HUES64 (cell line): ENCODE measurements around the gene MAP2K3.
"Not testable (repeated sequence)": the region's sequence is repeated elsewhere in the genome, so short reads cannot be mapped to it uniquely, and the experiment has no call there.

Source experiments
- H3K27ac ChIP-seq: 2 replicates; pipeline ENCODE4 v1.7.0; 2013; ENCODE audit warnings: low read depth, low read length, inconsistent platforms
- H3K27me3 ChIP-seq: 2 replicates; pipeline ENCODE4 v1.6.1; 2013; ENCODE audit warnings: mild to moderate bottlenecking, low read length; ENCODE audit not compliant: insufficient read depth
- H3K36me3 ChIP-seq: 2 replicates; pipeline ENCODE4 v1.6.1; 2013; ENCODE audit warnings: mild to moderate bottlenecking, low read length; ENCODE audit not compliant: insufficient read depth
- H3K4me1 ChIP-seq: 2 replicates; pipeline ENCODE4 v1.6.1; 2013; ENCODE audit warnings: mild to moderate bottlenecking, low read length, moderate library complexity; ENCODE audit not compliant: insufficient read depth
- H3K4me3 ChIP-seq: 2 replicates; pipeline ENCODE4 v1.5.1; 2013; ENCODE audit warnings: mild to moderate bottlenecking, low read length, moderate library complexity
- H3K9ac ChIP-seq: 2 replicates; pipeline ENCODE4 v1.6.1; 2013; ENCODE audit warnings: mild to moderate bottlenecking, low read depth, low read length
- H3K9me3 ChIP-seq: 2 replicates; pipeline ENCODE4 v1.6.1; 2013; ENCODE audit warnings: low read depth, low read length; ENCODE audit not compliant: insufficient read depth
- WGBS: fragments of 150-250, 120-280 bp; methylation state at CpG from one replicate; pipeline ENCODE4 v1.1.7; 2013; ENCODE audit warnings: missing lambda C conversion rate; 5-methylcytosine and 5-hydroxymethylcytosine counted together

MAP2K3 gene

DNA sequence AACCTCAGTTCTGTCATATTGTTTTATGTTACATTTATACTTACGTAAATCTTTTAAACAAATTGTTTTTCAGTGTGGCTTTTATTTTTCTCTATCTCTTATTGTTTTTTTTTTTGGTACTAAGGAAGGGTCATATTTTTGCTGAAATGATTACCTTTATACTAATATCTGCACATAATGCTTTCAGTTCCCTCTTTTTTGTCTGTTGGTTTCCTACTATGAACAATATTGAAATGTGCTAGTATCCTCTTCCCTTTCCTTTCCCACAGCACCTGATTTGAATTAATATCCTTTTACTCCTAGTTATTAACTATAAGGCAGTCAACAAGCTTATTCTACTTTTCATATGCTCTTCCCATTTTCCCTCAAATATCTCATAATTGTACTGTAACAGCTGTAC lies 43.4 kb downstream of the MAP2K3 start:
- not testable (repeated sequence) for H3K9ac ChIP-seq, H3K27me3 ChIP-seq, H3K4me3 ChIP-seq, H3K27ac ChIP-seq, H3K9me3 ChIP-seq, H3K36me3 ChIP-seq, H3K4me1 ChIP-seq
- no CpG with 5 or more reads among the region's 1 CpG for WGBS

GRCh38 chr17:21328778-21329177 lies 44.3 kb downstream of the MAP2K3 start:
- not testable (repeated sequence) for H3K27ac ChIP-seq, H3K4me3 ChIP-seq, H3K4me1 ChIP-seq, H3K27me3 ChIP-seq, H3K9me3 ChIP-seq, H3K36me3 ChIP-seq, H3K9ac ChIP-seq
- WGBS, result 90% methylated on average over 1 of the region's 2 CpGs

GRCh38 chr17:21330436-21331160 lies 46.1 kb downstream of the MAP2K3 start:
- Histone ChIP-seq H3K4me1 (no peaks in the 10 kb centered on the region), H3K27ac (no peak overlapping the region), H3K9me3 (0 out of 2 replicates have a peak, but pooled peaks cover 3% of the 10 kb centered on the region), H3K4me3 (no peak overlapping the region), H3K27me3 (no peaks in the 10 kb centered on the region), H3K9ac (no peak overlapping the region), H3K36me3 (no peaks in the 10 kb centered on the region)
- 84% methylated on average over 9 of the region's 9 CpGs for WGBS

- not testable (repeated sequence) for H3K4me1 ChIP-seq, H3K27ac ChIP-seq, H3K27me3 ChIP-seq, H3K36me3 ChIP-seq, H3K4me3 ChIP-seq, H3K9ac ChIP-seq, H3K9me3 ChIP-seq
- 80% methylated on average over 4 of the region's 4 CpGs for WGBS
Observed at GRCh38 chr17:21336541-21337294, 52.2 kb downstream of the MAP2K3 start.

- not testable (repeated sequence) for H3K4me3 ChIP-seq, H3K36me3 ChIP-seq, H3K27ac ChIP-seq, H3K4me1 ChIP-seq, H3K27me3 ChIP-seq, H3K9me3 ChIP-seq, H3K9ac ChIP-seq
- 78% methylated on average over 8 of the region's 8 CpGs for WGBS
Observed at GRCh38 chr17:21337981-21338625, 53.6 kb downstream of the MAP2K3 start.

DNA sequence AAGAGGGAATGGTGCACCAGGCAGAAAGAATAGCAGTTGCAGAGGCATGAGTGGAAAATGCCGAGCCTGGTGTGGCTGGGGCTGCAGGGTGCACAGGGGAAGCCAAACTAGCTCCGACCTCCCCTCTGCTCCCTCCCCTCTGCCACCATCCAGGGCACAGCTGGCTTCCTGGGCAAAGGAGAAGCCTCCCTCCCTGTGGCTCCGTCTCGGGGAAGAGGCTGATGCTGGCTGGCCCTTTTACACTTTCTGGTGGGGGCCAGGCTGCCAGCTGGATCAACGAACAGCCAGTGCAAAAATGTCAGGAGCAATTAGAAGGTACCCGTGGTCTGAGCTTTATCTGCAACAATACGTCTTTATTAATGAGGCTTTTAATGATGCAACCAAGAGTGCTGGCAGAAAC lies 54.5 kb downstream of the MAP2K3 start:
- H3K9me3 ChIP-seq, result no peaks in the 10 kb centered on the region
- no peak overlapping the region for H3K4me3 ChIP-seq
- 81% methylated on average over 7 of the region's 7 CpGs for WGBS
- H3K36me3 ChIP-seq, result no peaks in the 10 kb centered on the region
- no peak overlapping the region for H3K27ac ChIP-seq
- H3K27me3 ChIP-seq, result no peaks in the 10 kb centered on the region
- H3K9ac ChIP-seq, result no peak overlapping the region
- no peaks in the 10 kb centered on the region for H3K4me1 ChIP-seq

DNA sequence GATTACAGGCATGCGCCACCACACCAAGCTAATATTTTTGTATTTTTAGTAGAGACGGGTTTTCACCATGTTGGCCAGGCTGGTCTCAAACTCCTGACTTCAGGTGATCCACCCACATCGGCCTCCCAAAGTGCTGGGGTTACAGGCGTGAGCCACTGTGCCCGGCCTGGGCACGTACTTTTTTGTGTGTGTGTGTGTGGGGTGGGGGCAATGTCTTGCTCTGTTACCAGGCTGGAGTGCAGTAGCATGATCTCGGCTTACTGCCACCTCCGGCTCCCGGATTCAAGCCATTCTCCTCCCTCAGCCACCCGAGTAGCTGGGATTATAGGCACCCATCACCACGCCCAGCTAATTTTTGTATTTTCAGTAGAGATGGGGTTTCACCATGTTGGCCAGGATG lies 55.1 kb downstream of the MAP2K3 start:
- not testable (repeated sequence) for H3K36me3 ChIP-seq, H3K9me3 ChIP-seq, H3K27ac ChIP-seq, H3K4me3 ChIP-seq, H3K4me1 ChIP-seq, H3K9ac ChIP-seq, H3K27me3 ChIP-seq
- 95% methylated on average over 11 of the region's 11 CpGs for WGBS

DNA sequence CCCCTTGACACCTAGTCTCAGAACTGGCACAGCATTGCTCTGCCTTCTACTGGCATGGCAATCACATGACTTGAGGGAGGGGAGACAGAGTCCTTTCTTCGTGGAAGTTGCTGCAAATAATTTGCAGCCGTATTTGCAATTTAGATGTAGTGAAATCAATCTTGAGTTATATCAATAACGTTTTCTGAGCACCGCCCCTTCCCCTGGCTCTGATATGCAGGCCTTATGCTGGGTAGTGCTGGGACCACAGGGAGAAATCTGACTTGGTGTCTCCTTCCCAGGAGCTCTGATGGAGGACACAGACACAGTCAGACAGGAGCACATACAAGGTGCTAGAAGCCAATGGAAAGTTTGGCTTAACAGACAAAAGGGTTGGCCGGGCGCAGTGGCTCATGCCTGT lies 55.9 kb downstream of the MAP2K3 start:
- not testable (repeated sequence) for H3K4me3 ChIP-seq, H3K9ac ChIP-seq, H3K36me3 ChIP-seq, H3K27ac ChIP-seq, H3K27me3 ChIP-seq, H3K4me1 ChIP-seq, H3K9me3 ChIP-seq
- 88% methylated on average over 6 of the region's 6 CpGs for WGBS

DNA sequence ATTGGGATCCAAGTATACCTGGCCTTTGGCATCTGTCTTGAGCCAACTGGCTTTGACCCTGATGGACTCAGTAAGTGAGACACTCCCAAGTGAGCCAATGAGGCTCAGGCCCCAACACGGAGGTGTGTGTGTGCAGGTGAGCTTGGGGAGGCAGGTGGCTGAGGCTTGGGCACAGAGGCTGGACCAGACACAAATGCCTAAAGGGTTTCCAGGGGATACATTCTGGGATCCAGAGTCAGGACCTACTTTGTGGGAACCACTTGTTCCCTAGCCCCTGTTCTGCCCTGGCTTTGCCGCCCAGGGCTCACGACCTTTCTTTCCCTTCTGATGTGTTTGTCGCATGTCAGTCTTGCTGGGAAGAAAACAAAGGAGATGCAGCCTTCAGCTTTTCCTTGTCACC lies 56.8 kb downstream of the MAP2K3 start:
- H3K9ac ChIP-seq, H3K27me3 ChIP-seq, H3K9me3 ChIP-seq, H3K36me3 ChIP-seq, H3K4me3 ChIP-seq, H3K4me1 ChIP-seq, H3K27ac ChIP-seq: not testable (repeated sequence)
- 76% methylated on average over 2 of the region's 4 CpGs for WGBS

DNA sequence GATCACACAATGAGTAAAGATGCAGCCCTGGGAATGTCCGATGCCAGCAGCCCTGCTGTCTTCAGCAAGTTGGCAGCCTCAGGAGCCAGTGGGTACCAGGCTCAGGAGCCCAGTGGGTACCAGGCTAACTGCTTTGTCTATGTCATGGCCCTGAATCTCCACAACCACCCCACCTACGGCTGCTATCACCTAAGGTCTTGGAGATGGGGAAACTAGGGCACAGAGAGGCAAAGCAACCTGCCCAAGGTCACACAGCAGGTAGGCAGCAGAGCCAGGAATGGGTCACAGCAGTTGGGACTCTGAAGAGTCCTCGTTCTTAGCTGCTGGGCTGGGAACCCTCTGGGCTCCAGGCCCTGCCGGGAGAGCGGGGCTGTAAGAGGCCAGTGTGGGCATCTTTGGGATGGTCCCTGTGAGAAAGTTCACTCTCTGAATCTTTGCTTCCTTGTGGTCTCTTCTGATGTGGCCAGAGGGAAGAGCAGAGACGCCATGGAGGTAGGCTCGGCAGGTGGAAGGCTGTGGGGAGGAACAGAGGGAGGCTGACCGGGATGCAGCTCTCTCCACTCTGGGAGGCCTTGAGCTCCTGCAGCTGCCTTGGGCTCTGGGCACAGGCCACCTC lies 57.5 kb downstream of the MAP2K3 start:
- H3K27ac ChIP-seq, H3K36me3 ChIP-seq, H3K4me3 ChIP-seq, H3K9me3 ChIP-seq, H3K4me1 ChIP-seq, H3K27me3 ChIP-seq, H3K9ac ChIP-seq: not testable (repeated sequence)
- 85% methylated on average over 8 of the region's 8 CpGs for WGBS
